Gastroesophageal sphincter (tissue), 4 donors: ENCODE results near the gene DENND1C. TPM values are rescaled to one million over a fixed set of nuclear protein-coding genes. Genes with fewer than 3 reads are reported as not detected.

Experiments used
- ATAC-seq: fragments of 150-250 bp; one replicate; pipeline ENCODE4 v1.9.1; 2016; ENCODE audit warnings: mild to moderate bottlenecking, moderate library complexity
- H3K27ac ChIP-seq, 4 donors: fragments of 200-600 bp; sonication (generic) in 3 of 4; 1 replicate in 3 of 4; 2 replicates in 1 of 4; pipeline ENCODE4 v1.5.1; 2016 to 2019
- H3K27me3 ChIP-seq: fragments of 200-600 bp; sonication (generic); one replicate; pipeline ENCODE4 v1.5.1; 2019
- H3K36me3 ChIP-seq, 2 donors: fragments of 200-600 bp; sonication (generic); one replicate each; pipeline ENCODE4 v1.5.1; 2019; ENCODE audit warnings: control low read depth in 1 of 2
- H3K4me1 ChIP-seq, 3 donors: fragments of 200-600 bp; sonication (generic); 1 replicate in 2 of 3; 2 replicates in 1 of 3; pipeline ENCODE4 v1.5.1; 2016 to 2019; ENCODE audit warnings: control low read depth in 2 of 3
- H3K4me3 ChIP-seq, 2 donors: fragments of 200-600 bp; sonication (generic); one replicate each; pipeline ENCODE4 v1.5.1; 2019; ENCODE audit warnings: mild to moderate bottlenecking in 1 of 2, moderate library complexity in 1 of 2
- H3K9me3 ChIP-seq, 3 donors: fragments of 200-600 bp; sonication (generic); one replicate each; pipeline ENCODE4 v1.5.1; 2017 to 2019; ENCODE audit warnings: control low read depth in 2 of 3
- CTCF ChIP-seq, 4 experiments: fragments of 200-600 bp in 2 of 4; fragments of 450-650 bp in 2 of 4; sonication (generic) in 1 of 4; IDR thresholded peaks; one replicate each; pipeline ENCODE4 v1.5.1; 2017 to 2019; ENCODE audit warnings: antibody characterized with exemption in 4 of 4, mild to moderate bottlenecking in 2 of 4, moderate library complexity in 2 of 4
- EP300 ChIP-seq: sonication (generic); formaldehyde crosslinking; IDR thresholded peaks from one replicate; pipeline ENCODE4 v1.6.1; 2017; ENCODE audit warnings: antibody characterized with exemption, mild to moderate bottlenecking
- POLR2A ChIP-seq, 2 donors: fragments of 450-650 bp; IDR thresholded peaks; one replicate each; pipeline ENCODE4 v1.6.1; 2017; ENCODE audit warnings: antibody characterized with exemption in 2 of 2, mild to moderate bottlenecking in 2 of 2, moderate library complexity in 1 of 2
- POLR2AphosphoS5 ChIP-seq: sonication (generic); formaldehyde crosslinking; IDR thresholded peaks from one replicate; pipeline ENCODE4 v1.6.1; 2017; ENCODE audit warnings: antibody characterized with exemption
- WGBS, 2 donors: methylation state at CpG; one replicate each; pipeline ENCODE4 v1.1.5; 2018; ENCODE audit warnings: low coverage in 1 of 2; 5-methylcytosine and 5-hydroxymethylcytosine counted together
- total RNA-seq, 4 donors: library from RNA; depleted of rRNA; stranded (reverse); fragments of >200 nt; gene quantifications; one replicate each; pipeline ENCODE4 v1.1.0, GENCODE V29; 2016

Gene DENND1C
- total RNA-seq, 4 donors from 2014 or later: 0.57 to 6.1 (median 1.5) TPM

GRCh38 chr19:6452223-6452614, 29.4 kb downstream of the DENND1C start:
- 85 to 100% methylated on average over 1 to 2 of the region's 19 CpGs for WGBS, 2 donors
- TF ChIP-seq CTCF (IDR thresholded peaks at IDR 0.05) (no peak), EP300 (no peak), POLR2A (IDR thresholded peaks at IDR 0.05) (no peak), POLR2AphosphoS5 (no peak)
- Histone ChIP-seq H3K36me3 (peaks cover 0 to 99% of the 10 kb centered on the region in 2 donors), H3K27me3 (no peaks in the 10 kb centered on the region), H3K9me3 (peaks cover 0 to 22% (median 0%) of the 10 kb centered on the region in 3 donors), H3K4me3 (no peak overlapping the region), H3K27ac (no peak overlapping the region), H3K4me1 (no peaks in the 10 kb centered on the region)
- ATAC-seq: no peak

- 85 to 100% methylated on average over 2 to 4 of the region's 7 CpGs for WGBS, 2 donors
- peaks cover 0 to 99% of the 10 kb centered on the region in 2 donors for H3K36me3 ChIP-seq
- no peak for ATAC-seq
- H3K27ac ChIP-seq: no peak overlapping the region
- no peaks in the 10 kb centered on the region for H3K4me1 ChIP-seq
- no peaks in the 10 kb centered on the region for H3K27me3 ChIP-seq
- peaks cover 0 to 24% (median 0%) of the 10 kb centered on the region in 3 donors for H3K9me3 ChIP-seq
- TF ChIP-seq EP300 (no peak), CTCF (IDR thresholded peaks at IDR 0.05) (no peak), POLR2AphosphoS5 (no peak), POLR2A (IDR thresholded peaks at IDR 0.05) (no peak)
- H3K4me3 ChIP-seq: no peak overlapping the region
Measured at GRCh38 chr19:6451583-6452222, 29.9 kb downstream of the DENND1C start.

GRCh38 chr19:6450166-6450565, 31.4 kb downstream of the DENND1C start:
- Histone ChIP-seq H3K4me1 (no peaks in the 10 kb centered on the region), H3K27me3 (no peaks in the 10 kb centered on the region), H3K9me3 (peaks cover 0 to 40% (median 0%) of the 10 kb centered on the region in 3 donors), H3K4me3 (no peak overlapping the region), H3K27ac (no peak overlapping the region), H3K36me3 (peaks cover 0 to 99% of the 10 kb centered on the region in 2 donors)
- no peak for ATAC-seq
- WGBS, 2 donors: 90% methylated on average over 2 to 4 of the region's 5 CpGs
- TF ChIP-seq POLR2AphosphoS5: no peak
- no peak for TF ChIP-seq POLR2A (IDR thresholded peaks at IDR 0.05)
- TF ChIP-seq EP300: no peak
- no peak for TF ChIP-seq CTCF (IDR thresholded peaks at IDR 0.05)

- TF ChIP-seq POLR2A (IDR thresholded peaks at IDR 0.05) (no peak), EP300 (no peak), CTCF (IDR thresholded peaks at IDR 0.05) (no peak), POLR2AphosphoS5 (no peak)
- Histone ChIP-seq H3K36me3 (peaks cover 0 to 99% of the 10 kb centered on the region in 2 donors), H3K4me1 (no peaks in the 10 kb centered on the region), H3K27me3 (no peaks in the 10 kb centered on the region), H3K4me3 (no peak overlapping the region), H3K27ac (no peak overlapping the region), H3K9me3 (peaks cover 0 to 21% (median 0%) of the 10 kb centered on the region in 3 donors)
- no peak for ATAC-seq
- 83 to 86% methylated on average over 3 of the region's 3 CpGs for WGBS, 2 donors
Measured at GRCh38 chr19:6448045-6448444, 33.5 kb downstream of the DENND1C start.

- no peak for ATAC-seq
- TF ChIP-seq EP300 (no peak), CTCF (IDR thresholded peaks at IDR 0.05) (no peak), POLR2AphosphoS5 (no peak), POLR2A (IDR thresholded peaks at IDR 0.05) (no peak)
- Histone ChIP-seq H3K9me3 (peaks cover 0 to 18% (median 0%) of the 10 kb centered on the region in 3 donors), H3K27ac (no peak overlapping the region), H3K36me3 (peaks cover 0 to 94% of the 10 kb centered on the region in 2 donors), H3K4me1 (no peaks in the 10 kb centered on the region), H3K4me3 (no peak overlapping the region), H3K27me3 (no peaks in the 10 kb centered on the region)
- WGBS, 2 donors: 87 to 100% methylated on average over 1 to 3 of the region's 3 CpGs
Measured at GRCh38 chr19:6446452-6446851, 35.1 kb downstream of the DENND1C start.
